Activated naive CD4-positive, alpha-beta T cell treated with anti-CD3 and anti-CD28 coated beads, Interleukin-2, amount 50 U/mL, for 16 hours (primary cell): ENCODE data around the gene PTGFRN.
"Not testable (repeated sequence)": the region's sequence is repeated elsewhere in the genome, so short reads cannot be mapped to it uniquely, and the experiment has no call there.

ENCODE experiments used
- DNase-seq: peaks from one replicate; pipeline ENCODE4 v3.0.0-alpha.2; 2020

PTGFRN gene

GRCh38 chr1:116916533-116917445 lies 7.1 kb downstream of the PTGFRN start:
- no peak for DNase-seq

- DNase-seq, result no peak
Measured at GRCh38 chr1:116918714-116919357, 9.1 kb downstream of the PTGFRN start.

- DNase-seq, result no peak
Measured at GRCh38 chr1:116919802-116920201, 10.1 kb downstream of the PTGFRN start.

GRCh38 chr1:116920211-116920610 lies 10.5 kb downstream of the PTGFRN start:
- DNase-seq, result no peak

GRCh38 chr1:116921301-116921885 lies 11.7 kb downstream of the PTGFRN start:
- no peak for DNase-seq

GRCh38 chr1:116921937-116922336 lies 12.2 kb downstream of the PTGFRN start:
- DNase-seq, result no peak

GRCh38 chr1:116923421-116923820 lies 13.7 kb downstream of the PTGFRN start:
- DNase-seq, result no peak

- no peak for DNase-seq
Measured at GRCh38 chr1:116927049-116927798, 17.5 kb downstream of the PTGFRN start.

GRCh38 chr1:116929961-116930592 lies 20.4 kb downstream of the PTGFRN start:
- DNase-seq, result no peak

GRCh38 chr1:116931016-116931918 lies 21.6 kb downstream of the PTGFRN start:
- no peak for DNase-seq

GRCh38 chr1:116933606-116934515 lies 24.1 kb downstream of the PTGFRN start:
- DNase-seq, result no peak

- no peak for DNase-seq
Measured at GRCh38 chr1:116934586-116935207, 25.0 kb downstream of the PTGFRN start.

GRCh38 chr1:116938216-116938615 lies 28.5 kb downstream of the PTGFRN start:
- DNase-seq, result no peak

- DNase-seq, result not testable (repeated sequence)
Measured at GRCh38 chr1:116939780-116940543, 30.2 kb downstream of the PTGFRN start.

- DNase-seq, result no peak
Measured at GRCh38 chr1:116940814-116941599, 31.3 kb downstream of the PTGFRN start.

GRCh38 chr1:116941670-116942069 lies 32.0 kb downstream of the PTGFRN start:
- no peak for DNase-seq

- DNase-seq, result no peak
Measured at GRCh38 chr1:116942344-116942743, 32.6 kb downstream of the PTGFRN start.

- no peak for DNase-seq
Measured at GRCh38 chr1:116943438-116943837, 33.7 kb downstream of the PTGFRN start.
